ENCODE results near the gene GAL.
"Not testable (repeated sequence)": the region's sequence is repeated elsewhere in the genome, so short reads cannot be mapped to it uniquely, and the experiment has no call there.

GAL gene, protein sequence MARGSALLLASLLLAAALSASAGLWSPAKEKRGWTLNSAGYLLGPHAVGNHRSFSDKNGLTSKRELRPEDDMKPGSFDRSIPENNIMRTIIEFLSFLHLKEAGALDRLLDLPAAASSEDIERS

DNA sequence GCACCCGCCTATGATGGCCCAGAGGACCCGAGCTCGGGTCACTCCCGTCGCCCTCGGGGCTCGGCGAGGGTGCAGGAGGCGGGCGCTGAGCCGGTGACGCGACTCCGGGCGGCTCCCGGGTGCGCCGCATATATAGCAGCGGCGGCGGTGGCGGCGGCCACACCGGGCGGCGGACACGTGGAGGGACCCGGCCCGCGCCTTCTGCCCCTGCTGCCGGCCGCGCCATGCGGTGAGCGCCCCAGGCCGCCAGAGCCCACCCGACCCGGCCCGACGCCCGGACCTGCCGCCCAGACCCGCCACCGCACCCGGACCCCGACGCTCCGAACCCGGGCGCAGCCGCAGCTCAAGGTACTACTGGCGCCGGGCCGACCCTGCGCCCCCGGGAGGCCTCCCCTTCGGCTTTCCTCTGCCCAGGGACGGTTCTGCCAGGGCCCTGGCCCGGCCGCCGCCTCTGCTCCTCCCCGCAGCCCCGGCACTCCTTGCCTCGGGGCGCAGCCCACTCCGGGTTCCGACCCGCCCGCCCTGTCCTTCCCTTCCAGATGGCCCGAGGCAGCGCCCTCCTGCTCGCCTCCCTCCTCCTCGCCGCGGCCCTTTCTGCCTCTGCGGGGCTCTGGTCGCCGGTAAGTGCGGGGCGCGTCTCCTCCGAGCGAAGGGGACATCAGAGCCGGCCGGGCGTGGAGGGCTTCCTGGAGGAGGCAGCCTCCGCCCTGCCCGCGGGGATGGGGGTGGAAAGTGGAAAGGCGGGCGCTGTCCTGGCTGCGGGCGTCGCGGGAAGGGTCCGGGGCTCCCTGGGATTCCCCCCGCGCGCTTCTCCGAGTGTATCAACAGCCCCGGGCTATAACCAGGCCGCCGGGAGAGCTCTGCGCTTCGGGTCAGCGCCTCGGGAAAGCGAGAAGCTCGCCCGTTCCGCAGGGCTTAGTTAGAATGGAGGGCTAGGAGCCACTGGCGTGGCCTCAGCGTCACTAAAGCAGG, at the start of gene GAL:
TSS of gene GAL (plus strand) at position 160 of the 972 bp plus-strand sequence. CDS start at position 540, 380 bp downstream.
- no peak for DNase-seq

DNA sequence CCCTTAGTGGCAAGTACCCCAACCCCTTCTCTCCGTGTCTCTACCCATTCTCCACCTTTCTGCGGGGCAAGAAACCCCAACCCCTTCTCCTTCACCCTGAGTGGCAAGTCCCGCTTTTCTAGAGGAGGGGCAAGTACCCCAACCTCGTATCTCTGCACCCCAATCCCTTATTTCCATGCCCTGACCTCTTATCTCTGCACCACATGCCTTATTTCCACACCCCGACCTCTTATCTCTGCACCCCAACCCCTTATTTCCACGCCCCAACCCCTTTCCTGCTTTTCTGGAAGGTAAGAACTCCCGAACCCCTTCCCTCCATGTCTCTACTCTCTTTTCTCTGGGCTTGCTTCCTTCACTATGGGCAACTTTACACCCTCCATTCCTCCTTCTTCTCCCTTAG, 49.7 kb upstream of the GAL start:
- not testable (repeated sequence) for DNase-seq

DNA sequence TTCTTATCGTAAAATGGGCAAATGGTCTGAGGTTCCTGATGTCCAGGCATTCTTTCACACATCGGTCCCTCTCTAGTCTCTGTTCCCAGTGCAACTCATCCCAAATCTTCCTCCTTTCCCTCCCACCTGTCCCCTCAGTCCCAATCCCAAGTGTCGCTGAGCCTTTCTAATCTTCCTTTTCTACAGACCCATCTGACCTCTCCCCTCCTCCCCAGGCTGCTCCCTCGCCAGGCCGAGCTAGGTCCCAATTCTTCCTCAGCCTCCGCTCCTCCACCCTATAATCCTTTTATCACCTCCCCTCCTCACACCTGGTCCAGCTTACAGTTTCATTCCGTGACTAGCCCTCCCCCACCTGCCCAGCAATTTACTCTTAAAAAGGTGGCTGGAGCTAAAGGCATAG, 49.2 kb upstream of the GAL start:
- DNase-seq, result not testable (repeated sequence)

DNA sequence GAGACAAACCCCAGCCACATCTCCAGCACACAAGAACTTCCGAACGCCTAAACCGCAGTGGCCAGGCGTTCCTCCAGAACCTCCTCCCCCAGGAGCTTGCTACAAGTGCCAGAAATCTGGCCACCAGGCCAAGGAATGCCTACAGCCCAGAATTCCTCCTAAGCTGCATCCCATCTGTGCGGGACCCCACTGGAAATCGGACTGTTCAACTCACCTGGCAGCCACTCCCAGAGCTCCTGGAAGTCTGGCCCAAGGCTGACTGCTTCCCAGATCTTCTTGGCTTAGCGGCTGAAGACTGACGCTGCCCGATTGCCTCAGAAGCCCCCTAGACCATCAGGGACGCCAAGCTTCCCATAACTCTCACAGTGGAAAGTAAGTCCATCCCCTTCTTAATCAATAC, 48.5 kb upstream of the GAL start:
- DNase-seq, result not testable (repeated sequence)

DNA sequence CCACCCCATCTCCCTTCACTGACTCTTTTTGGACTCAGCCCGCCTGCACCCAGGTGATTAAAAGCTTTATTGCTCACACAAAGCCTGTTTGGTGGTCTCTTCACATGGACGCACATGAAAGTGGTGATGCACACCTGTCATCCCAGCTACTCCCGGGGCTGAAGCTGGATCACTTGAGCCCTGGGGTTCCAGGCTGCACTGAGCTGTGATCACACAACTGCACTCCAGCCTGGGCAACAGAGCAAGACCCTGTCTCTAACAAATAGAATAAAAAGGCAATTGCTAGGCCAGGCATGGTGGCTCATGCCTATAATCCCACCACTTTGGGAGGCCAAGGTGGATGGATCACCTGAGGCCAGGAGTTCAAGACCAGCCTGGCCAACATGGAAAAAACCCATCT, 45.0 kb upstream of the GAL start:
- DNase-seq, result not testable (repeated sequence)

DNA sequence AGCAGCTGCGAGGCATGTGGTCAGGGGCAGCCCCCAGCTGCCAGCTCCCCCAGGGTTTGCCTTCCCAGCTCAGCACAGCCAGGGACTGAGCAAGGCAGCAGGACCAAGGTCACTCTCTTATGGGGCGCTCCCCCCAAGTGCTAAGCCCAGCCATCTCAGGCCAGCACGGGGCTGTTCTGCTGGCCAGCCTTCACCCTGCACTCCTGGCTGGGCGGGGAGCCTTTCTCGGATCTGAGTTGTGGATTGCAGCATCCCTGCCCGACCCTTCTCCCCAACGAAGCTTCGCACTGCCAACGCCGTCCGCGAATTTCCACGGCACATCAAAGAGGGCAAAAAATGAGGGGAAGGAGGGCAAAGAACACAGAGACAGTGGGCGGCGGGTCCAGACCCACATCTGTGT, 42.5 kb upstream of the GAL start:
- no peak for DNase-seq

DNA sequence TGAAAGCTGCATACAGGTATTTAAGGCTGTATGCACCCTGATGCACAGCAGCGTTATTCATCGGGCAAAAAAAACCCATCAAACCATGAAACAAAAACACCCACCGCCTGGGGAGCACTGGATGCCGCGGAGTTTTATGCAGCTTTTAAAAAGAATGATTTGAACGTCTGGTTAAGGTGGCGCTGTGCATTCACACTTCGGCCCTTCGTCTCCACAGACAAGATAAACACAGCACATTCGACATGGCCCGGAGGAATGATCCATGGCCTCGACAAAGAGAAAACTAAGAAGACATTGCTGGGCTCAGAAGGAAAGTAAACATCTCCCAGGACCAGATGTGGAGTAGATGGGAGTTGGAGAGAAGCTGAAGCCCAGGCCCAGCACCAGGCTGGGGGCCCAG, 40.8 kb upstream of the GAL start:
- peak; percentile 35 for DNase-seq

DNA sequence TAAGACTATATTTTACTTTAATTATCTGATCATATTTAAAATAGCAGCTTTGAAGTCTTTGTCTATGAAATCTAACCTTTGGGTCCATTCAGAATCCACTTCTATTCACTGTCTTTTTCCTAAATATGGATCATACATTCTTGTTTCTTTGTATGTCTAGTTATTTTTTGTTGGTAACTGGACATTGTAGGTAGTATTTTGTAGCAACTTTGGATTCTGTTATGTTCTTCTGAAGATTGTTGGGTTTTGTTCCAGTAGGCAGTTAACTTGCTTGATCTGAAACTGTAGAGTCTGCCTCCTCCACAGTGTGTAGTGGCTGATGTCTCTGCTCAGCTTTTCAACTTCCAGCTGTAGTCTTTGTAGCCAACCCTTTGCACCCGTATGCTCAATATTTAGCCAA, 37.5 kb upstream of the GAL start:
- no peak for DNase-seq

DNA sequence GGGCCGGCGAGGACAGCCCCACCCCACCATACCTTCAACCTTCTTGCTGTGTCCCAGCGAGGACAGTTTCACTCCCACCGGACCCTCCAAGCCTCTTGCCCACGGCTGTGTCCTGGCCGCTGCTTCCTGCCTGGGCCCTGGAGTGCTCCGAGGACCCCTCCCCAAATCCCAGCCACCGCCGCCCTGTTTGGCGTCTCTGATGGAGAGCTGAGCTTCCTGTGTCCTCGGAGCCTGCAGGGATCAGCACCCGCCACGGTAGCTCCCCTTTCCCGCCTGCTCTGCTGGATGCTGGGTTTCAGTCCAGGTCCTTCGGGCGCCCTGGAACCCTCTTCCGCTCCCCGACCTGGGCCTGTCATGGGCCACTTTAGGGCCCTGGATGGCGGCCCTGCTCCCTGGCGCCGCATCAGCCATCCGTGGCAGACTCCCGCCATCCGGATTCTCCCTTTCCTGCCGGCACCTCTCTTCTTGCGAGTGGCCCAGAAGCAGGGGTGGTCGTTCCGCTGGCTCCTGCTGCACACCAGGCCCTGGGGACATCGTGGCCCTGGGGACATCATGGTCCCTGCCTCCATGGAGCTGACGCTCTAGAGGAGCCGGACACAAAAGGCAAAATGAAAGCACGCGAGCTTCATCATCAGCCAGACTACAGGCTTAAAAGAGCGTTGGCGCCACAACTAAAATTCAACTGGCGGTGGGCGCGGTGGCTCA, 34.3 kb upstream of the GAL start:
- peak; percentile 14 for DNase-seq

DNA sequence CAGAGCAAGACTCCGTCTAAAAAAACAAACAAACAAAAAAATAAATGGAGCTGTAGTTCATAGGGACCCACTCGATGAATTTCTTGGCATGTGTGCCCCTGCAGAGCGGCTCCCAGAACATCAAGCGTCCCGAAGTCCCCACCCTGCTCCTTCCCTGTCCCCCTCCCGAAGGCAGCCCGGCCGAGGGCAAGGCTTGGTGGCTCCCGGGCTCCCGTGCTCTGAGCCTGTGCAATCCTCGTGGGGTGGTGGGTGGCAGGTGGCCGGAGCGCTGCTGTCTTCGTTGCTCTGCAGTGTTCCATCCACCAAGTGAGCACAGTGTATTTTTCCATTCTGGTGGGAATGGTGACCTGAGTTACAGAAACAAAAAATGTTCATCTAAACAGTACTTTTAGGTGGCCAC, 33.5 kb upstream of the GAL start:
- DNase-seq, result no peak

DNA sequence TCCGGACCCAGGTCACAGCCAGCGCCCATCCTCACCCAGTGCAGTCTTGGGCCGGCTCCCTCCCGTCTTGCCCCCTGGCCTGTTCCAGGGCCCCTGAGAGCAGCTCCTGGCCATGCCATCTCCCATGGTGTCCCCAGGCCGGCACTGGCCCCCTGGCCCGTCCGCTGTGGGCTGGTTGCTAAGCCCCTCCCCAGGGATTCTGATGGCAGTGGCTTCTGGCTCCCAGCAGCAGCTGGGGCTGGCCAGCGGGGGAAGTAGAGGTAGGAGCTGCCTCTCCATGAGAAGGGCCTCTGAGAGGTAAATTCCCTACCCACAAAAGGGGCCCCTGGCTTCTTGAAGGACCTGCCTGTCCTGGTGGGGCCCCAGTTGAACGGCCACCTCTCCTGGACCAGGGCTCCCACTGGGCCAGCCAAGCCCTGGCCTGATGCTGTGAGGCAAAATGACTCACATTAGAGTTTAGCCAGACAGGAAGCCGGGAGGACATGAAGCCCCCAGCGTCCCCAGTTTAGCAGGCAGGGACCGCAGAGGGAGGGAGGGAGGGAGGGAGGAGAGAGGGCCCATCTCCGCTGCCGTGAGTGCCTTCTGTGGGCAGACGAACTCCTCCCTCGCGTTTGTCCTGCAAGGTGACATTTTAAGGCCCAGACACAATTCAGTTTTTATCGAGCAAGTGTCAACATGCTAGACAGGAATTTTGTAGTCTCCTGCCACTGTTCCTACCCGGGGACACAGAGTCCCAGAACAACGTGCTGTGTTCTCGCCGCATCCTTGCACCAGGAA, 32.9 kb upstream of the GAL start:
- DNase-seq, result no peak

DNA sequence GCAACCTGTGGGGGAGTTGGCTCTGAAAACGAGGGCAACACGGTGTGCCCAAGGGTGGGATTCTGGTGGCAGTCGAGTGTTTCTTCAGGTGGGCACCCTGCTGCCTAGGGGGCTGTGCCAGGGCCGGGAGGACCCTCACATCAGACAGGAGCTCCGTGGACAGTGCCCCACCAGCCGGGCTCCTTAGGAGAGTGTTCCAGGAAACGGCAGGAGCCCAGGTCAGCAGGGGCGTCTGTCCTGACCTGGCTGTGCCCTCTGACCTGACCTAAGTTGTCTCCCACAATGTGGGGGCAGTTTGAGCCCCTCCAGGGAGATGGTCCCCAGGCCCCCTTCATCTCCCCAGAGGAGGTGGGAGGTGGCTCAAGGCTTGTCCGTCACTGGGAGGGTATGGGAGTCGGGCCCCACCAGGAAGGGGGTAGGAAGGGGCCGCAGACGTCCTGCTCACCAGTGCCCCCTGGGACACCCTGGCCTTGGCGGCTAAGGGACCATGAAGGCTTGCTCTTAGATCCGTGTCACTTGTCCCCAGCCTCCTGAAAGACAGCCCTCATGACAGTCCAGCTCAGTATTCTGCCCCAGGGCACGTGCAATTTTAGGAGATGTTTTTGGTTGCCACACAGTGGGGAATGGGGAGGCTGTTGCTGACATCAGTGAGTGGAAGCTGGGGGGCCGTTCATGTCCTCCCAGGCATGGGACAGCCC, 32.2 kb upstream of the GAL start:
- no peak for DNase-seq

DNA sequence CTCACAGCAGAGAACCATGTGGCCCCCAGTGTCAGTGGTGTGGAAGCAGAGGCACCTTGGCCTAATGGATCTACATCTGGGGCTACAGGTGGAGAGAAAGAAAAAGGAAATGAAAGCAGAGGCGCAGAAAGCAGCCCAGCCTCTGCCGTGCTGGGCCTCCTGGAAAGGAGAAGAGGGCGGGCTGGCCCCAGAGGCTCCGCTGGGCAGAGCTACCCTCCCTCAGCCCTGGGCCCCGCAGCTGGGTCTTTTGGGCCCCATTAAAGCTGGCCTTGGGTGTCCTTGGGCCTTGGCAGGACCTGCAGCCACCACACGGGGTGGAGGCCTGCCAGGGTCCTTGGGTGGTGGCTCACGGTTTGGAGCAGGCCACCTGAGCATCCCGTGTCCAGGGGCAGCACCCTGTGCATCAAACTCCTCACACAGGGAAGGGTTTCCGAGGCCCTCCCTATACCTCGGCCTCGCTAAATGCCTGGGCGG, 31.6 kb upstream of the GAL start:
- DNase-seq, result no peak

DNA sequence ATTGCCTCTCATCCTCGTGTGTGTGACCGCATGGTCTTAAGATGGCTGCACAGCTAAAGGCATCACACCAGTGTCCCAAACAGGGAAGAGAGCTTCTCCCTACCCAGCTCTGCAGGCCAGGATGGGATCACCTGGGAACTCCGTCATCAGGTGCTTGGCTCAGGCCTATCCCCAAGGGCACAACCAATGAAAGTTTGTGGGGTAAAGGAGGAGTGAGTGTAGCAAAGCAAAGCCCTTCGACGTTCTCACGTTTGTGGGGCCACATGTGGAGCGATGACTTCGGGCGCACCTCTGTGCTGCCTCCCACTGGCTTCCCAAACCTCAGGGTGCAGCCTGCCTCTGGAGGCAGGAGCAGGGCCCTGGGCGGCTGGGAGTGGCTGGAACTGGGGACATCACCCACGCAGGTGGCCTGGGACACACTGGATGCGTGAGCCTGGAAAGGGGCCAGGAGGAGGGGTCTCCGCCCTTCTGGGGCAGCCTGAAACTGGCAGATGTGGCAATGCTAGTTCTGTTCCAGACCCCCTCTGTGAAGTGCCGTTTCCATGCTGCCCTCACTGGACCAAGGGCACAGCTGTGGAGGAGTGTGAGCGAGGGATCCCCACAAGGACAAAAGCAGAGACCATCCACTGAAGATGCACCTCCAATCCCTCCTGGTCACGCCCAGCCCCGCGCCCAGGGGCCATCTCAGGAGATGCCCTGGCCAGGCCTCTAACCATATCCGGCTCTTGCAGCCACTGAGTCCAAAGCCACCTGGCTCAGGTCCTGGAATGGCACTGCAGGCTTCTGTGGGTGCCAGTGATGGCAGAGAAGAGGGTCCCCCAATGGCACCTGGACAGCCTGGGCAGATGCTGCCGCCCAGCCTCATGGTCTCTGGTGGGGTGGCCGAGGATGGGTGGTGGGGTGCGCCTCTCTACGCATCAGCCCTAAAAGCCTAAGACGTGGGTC, 30.6 kb upstream of the GAL start:
- DNase-seq, result no peak

DNA sequence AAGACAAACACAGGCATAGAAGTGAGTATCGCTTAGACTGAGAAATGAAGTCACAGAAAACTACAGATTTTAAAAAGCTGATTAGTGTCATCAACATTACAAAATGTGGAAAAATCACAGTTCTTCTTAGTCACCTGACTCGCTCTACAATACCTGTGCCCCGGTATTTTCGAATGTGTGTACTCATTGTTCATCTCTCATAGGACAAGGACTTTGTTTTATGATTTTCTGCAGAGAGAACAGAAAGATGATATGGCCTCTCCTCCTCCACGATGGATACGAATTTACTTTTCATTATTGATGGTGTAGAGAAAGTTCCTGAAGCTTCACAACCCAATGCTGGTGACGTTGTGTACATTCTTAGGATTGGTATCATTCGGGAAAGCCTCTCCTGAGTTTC, 29.4 kb upstream of the GAL start:
- no peak for DNase-seq

DNA sequence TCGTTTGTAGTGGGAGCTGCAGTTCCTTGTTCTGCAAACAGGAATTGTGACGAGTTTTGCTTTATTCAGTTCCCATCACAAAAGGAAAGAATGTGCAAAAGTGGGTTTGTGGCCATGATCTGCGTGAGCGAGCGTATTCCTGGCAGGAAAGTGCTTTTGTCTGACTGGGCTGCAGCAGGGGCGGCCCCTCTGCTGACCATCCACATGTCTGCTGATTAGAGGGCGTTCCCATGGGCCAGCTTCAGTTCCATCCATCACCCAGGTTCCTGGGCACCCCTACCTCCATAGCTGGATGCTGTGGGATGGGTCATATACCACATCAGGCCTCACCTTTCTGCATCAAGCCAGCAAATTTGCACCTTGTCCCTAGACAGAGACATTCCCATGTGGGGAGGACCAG, 28.9 kb upstream of the GAL start:
- DNase-seq, result no peak

DNA sequence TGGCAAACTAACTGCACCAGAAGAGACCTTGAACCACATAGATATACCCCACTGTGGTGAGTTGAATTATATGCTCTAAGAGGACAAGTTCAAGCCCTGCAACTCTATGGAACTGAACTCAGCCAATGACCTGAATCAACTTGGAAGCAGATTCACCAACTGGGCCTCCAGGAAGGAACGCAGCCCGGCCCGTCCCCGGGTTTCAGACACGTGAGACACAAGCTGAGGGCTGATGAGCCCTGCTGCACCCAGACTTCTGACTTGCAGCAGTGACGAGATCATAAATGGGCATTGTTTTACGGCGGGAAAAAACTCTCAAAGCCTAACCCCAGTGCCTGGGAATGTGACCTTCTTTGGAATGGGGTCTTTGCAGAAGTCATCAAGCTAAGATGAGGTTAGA, 28.5 kb upstream of the GAL start:
- DNase-seq, result no peak

DNA sequence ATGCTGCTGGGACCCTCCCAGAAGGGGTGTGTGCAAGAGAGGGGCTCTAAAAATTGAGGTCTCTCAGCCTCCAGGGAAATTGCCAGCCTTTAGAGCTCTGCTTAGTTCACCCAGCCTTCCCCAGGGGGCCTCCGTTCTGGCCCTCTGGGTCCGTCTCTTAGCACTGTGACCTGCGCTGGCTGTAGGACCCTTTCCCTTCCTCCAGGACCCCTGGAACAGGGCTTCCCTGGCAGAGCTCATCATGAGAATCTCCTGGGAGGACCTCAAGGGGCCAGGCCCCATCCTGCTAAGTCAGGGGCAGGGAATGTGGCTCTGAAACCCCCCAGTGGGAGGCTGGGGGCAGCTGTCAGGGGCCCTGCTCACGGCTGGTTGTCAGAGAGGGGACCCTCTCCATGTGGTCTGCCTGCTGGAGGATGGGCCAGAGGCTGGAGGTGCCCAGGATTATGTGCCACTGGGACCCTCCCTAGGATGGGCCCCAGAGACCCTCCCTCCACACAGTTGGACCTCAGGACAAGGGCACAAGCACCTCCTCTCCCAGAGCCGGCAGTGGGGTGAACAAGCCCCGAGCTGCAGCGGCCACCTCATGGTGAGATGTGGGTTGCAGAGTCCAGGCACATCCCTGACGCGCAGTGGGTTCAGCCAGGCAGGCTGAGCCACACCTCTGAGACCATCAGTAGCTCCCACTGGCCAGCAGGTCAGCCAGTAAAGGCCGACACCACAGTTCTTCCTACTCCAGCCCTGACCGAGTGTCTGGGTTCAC, 27.1 kb upstream of the GAL start:
- no peak for DNase-seq

DNA sequence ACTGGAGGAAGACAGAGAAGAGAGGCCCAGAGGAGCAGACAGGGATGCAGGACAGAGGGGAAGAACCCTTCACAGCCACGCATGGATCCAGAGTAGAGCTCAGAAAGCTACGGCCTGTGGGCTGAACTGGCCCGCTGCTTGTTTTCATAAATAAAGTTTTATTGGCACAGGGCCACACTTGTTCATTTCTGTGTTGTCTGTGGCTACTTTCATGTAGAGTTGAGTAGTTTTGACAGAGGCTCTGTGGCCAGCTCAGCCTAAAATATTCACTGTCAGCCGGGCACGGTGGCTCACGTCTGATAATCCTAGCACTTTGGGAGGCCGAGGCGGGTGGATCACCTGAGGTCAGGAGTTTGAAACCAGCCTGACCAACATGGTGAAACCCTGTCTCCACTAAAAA, 26.2 kb upstream of the GAL start:
- no peak for DNase-seq

DNA sequence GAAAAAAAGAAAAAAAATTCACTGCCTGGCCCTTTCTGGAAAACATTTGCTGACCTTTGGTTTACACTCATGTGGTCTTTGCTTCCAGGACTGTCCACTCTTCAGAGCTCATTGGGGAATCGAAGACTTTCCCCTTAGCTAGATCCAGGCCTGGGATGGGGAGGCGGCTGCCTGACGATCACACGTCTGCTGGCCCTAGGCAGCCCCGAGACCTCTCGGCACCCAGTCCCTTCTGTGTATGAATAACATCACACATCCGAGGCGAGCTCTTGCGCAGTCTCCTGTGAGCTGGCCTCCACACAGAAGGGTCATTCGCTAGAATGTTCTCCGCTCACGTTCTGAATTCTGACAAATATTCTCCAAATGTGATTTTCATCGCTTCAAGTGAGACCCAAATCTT, 25.7 kb upstream of the GAL start:
- DNase-seq, result peak; percentile 39
